Measurements from ENCODE around the gene KCNJ12.
"Not testable (repeated sequence)": the region's sequence is repeated elsewhere in the genome, so short reads cannot be mapped to it uniquely, and the experiment has no call there.

The KCNJ12 gene

DNA sequence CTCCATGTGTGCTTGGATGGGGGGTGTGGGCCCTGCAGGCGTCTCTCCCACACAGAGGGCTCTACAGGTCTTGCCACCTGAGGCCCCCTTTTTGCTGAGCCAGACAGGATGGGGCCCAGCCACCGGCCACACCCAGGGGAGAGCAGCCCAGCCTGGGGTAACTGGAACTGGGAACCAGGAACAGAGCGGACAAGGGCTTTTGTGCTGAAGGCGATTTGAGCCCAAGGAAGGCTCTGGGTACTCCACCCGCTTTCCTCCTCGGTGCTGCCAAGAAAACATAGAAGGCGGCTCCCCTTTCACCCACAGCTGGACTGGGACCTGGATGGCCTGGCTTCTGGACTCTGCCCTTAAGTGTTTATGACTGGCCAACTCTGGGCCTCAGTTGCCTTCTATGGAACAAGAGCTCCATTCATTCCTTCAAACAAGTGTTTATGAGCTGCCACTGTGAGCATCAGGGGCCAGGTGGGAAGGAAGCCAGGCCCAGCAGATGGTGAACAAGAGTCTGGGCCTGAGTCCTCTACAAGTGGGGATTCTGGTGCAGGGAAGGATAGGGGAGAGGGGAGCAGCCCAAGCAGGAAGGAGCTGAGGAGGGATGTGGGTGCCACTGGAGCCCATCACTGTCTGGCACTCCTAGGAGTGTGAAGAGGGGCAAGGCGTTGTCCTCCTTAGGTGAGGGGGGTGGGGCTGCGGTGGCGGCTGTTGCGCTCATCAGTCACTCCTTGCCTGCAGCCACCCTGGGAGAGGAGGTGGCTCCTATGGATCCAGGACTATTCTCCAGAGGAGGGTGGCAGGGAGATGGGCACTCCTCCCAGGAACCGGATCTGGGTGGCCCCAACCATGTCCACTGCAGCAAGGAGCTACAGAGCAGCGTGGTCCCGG is 46.4 kb downstream of the KCNJ12 start:
- DNase-seq (ENCODE audit: low spot score), result not testable (repeated sequence)

GRCh38 chr17:21423190-21423493 is 47.0 kb downstream of the KCNJ12 start:
- not testable (repeated sequence) for DNase-seq (ENCODE audit: low spot score)

GRCh38 chr17:21424697-21425096 is 48.5 kb downstream of the KCNJ12 start:
- not testable (repeated sequence) for DNase-seq (ENCODE audit: low spot score)

GRCh38 chr17:21425321-21425720 is 49.2 kb downstream of the KCNJ12 start:
- DNase-seq (ENCODE audit: low spot score), result no peak

GRCh38 chr17:21425736-21426135 is 49.6 kb downstream of the KCNJ12 start:
- no peak for DNase-seq (ENCODE audit: low spot score)

- DNase-seq (ENCODE audit: low spot score), result not testable (repeated sequence)
Observed at GRCh38 chr17:21426246-21426645, 50.1 kb downstream of the KCNJ12 start.

- DNase-seq (ENCODE audit: low spot score), result not testable (repeated sequence)
Observed at GRCh38 chr17:21426876-21427275, 50.7 kb downstream of the KCNJ12 start.

- not testable (repeated sequence) for DNase-seq (ENCODE audit: low spot score)
Observed at GRCh38 chr17:21427727-21428126, 51.6 kb downstream of the KCNJ12 start.

DNA sequence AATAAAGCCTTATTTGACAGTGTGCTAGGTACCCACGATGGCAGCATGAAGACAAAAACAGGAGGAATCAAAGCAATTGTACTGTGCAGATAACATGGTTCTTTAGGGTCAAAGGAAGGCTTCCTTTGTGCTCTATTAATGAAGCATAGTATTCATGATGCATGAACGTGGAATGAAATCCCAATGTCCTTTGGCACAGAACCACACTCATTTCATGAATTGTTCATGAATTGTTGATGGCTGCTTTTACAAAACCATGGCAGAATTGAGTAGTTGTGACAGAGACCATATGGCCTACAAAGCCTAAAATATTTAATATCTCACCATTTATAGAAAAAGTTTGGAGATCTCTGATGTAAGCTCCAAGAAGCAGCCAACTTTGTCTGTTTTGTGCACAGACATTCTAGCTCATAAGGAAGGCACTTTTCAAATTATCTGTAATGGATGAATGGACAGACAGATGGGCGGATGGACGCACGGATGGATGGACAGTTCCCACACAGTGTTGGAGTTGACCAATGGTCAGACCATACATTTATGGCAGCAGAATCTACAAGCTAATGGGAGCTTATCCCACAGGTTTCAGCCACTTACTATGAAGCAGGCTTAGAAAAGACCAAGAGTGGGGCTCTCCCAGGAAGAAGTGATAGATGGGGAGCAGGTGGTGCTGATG is 52.7 kb downstream of the KCNJ12 start:
- not testable (repeated sequence) for DNase-seq (ENCODE audit: low spot score)

GRCh38 chr17:21429921-21430628 is 53.9 kb downstream of the KCNJ12 start:
- not testable (repeated sequence) for DNase-seq (ENCODE audit: low spot score)

GRCh38 chr17:21433971-21434370 is 57.8 kb downstream of the KCNJ12 start:
- DNase-seq (ENCODE audit: low spot score), result not testable (repeated sequence)

DNA sequence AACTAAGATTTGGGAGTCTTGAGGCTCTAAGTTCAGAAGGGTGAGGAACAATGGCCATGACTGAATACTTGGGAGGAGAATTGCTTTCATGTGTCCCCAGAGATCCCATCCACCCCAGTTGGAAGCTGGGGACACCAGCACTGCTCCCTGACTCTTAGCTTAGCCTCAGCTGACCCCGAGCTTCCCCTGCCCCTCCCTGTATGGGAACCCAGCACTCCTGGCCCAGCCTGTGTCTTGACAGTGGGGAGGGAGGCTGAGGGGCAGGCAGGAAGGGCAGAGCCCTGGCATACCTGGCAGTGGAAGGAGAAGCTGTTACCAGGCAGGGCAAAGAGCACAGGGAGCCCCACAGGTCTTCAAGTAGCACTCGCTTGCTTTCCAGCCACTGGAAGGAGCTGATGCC is 58.8 kb downstream of the KCNJ12 start:
- not testable (repeated sequence) for DNase-seq (ENCODE audit: low spot score)

- not testable (repeated sequence) for DNase-seq (ENCODE audit: low spot score)
Observed at GRCh38 chr17:21436481-21436880, 60.3 kb downstream of the KCNJ12 start.

DNA sequence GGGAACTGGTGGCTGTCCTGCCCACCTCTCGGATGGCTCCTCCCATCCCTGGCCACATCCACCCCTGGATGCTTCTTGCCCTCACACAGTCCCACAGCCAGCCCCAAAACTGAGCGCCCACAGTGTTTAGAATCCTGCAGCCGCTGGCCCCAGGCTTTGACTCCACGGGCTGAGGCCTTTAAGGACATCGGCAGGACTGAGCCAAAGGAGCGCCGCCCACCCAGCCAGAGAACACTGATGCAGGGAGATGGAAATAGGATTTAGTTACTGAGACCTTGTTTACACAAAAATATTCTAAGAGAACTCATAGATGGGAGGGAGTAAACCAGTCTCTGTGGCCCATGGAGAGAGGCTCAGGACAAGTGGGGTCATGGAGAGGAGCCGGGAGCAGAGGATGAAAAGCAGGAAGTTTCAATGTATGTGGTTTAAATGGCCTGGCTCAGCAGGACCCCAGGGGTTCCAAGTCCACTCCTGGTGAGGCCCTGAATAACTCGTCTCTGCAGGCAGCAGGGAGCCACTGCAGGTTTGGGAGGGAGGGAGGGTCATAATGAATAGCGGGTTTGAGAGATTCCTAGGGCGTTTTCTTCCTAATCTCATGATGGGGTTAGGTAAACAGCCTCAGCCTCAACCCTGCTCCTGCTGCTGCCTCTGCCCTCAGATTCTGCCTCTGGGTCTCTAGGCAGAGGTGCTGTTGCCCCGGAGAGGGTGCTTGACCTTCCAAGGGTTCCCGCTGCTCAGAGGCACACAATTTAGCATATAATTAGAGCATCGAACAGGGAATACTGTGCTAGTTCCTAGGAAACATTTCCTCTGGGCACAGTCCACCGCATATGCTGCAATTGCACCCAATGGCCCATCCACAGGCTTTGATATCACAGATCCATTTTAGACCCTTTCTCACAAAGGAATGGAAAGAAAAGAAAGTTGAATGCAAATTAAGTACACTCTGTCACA is 61.0 kb downstream of the KCNJ12 start:
- DNase-seq (ENCODE audit: low spot score), result not testable (repeated sequence)

DNA sequence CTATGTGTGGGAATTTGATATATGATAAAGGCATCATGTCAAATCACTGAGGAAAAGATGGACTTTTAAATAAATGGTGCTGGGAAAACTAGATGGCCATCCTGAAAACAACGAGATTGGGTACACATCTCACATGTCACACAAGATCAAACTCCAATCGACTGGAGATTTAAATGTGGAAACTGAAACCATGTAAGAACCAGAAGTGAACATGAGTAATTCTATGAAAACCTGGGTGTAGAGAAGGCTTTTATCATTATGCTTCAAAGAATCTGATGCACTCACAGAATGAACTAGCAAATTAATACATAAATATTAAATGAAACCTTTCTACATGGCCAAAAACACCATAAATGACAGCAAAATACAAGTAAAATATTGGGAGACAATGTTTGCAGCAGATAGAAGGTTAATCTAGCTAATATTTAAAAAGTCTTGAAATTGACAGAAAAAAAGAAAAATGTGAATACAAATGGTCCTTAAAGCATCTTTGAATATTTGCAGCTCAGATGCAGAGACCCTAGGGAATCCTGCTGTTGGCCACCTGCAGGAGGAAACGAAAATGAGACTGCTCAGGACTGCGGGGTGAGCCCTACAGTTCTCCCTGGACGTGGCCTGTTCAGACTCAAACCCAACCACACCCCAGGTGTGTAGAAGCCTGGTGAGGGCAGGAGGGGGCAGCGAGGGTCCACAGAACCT is 62.3 kb downstream of the KCNJ12 start:
- not testable (repeated sequence) for DNase-seq (ENCODE audit: low spot score)

GRCh38 chr17:21439015-21439336 is 62.8 kb downstream of the KCNJ12 start:
- DNase-seq (ENCODE audit: low spot score), result not testable (repeated sequence)

- no peak for DNase-seq (ENCODE audit: low spot score)
Observed at GRCh38 chr17:21445091-21445650, 69.0 kb downstream of the KCNJ12 start.

- DNase-seq (ENCODE audit: low spot score), result not testable (repeated sequence)
Observed at GRCh38 chr17:21447552-21447951, 71.4 kb downstream of the KCNJ12 start.

GRCh38 chr17:21449891-21450290 is 73.7 kb downstream of the KCNJ12 start:
- DNase-seq (ENCODE audit: low spot score), result not testable (repeated sequence)

- DNase-seq (ENCODE audit: low spot score), result no peak
Observed at GRCh38 chr17:21451975-21452374, 75.8 kb downstream of the KCNJ12 start.
